ENCODE data around the gene ZFP69B.
A peak's percentile ranks its signal among the peaks of the same experiment; 100 is the strongest.

Gene ZFP69B

GRCh38 chr1:40411294-40411693, 39.0 kb upstream of the ZFP69B start:
- FAIRE-seq, result no peak
- no peak for DNase-seq (ENCODE audit: insufficient read length, low spot score)
- TF ChIP-seq CTCF (IDR thresholded peaks at IDR 0.05; ENCODE audit: insufficient read depth, missing control alignments), result no peak

GRCh38 chr1:40411843-40412242, 38.4 kb upstream of the ZFP69B start:
- no peak for FAIRE-seq
- DNase-seq (ENCODE audit: insufficient read length, low spot score), result no peak
- TF ChIP-seq CTCF (IDR thresholded peaks at IDR 0.05; ENCODE audit: insufficient read depth, missing control alignments), result no peak

- DNase-seq (ENCODE audit: insufficient read length, low spot score) (no peak), FAIRE-seq (no peak)
- TF ChIP-seq CTCF (IDR thresholded peaks at IDR 0.05; ENCODE audit: insufficient read depth, missing control alignments), result no peak
These were observed 36.6 kb upstream of the ZFP69B start for GRCh38 chr1:40413527-40414252.

- no peak for TF ChIP-seq CTCF (IDR thresholded peaks at IDR 0.05; ENCODE audit: insufficient read depth, missing control alignments)
- FAIRE-seq (no peak), DNase-seq (ENCODE audit: insufficient read length, low spot score) (peak; percentile 21)
These were observed 35.9 kb upstream of the ZFP69B start for GRCh38 chr1:40414331-40414730.

GRCh38 chr1:40416709-40417108, 33.6 kb upstream of the ZFP69B start:
- DNase-seq (ENCODE audit: insufficient read length, low spot score) (no peak), FAIRE-seq (no peak)
- TF ChIP-seq CTCF (IDR thresholded peaks at IDR 0.05; ENCODE audit: insufficient read depth, missing control alignments), result no peak

DNA sequence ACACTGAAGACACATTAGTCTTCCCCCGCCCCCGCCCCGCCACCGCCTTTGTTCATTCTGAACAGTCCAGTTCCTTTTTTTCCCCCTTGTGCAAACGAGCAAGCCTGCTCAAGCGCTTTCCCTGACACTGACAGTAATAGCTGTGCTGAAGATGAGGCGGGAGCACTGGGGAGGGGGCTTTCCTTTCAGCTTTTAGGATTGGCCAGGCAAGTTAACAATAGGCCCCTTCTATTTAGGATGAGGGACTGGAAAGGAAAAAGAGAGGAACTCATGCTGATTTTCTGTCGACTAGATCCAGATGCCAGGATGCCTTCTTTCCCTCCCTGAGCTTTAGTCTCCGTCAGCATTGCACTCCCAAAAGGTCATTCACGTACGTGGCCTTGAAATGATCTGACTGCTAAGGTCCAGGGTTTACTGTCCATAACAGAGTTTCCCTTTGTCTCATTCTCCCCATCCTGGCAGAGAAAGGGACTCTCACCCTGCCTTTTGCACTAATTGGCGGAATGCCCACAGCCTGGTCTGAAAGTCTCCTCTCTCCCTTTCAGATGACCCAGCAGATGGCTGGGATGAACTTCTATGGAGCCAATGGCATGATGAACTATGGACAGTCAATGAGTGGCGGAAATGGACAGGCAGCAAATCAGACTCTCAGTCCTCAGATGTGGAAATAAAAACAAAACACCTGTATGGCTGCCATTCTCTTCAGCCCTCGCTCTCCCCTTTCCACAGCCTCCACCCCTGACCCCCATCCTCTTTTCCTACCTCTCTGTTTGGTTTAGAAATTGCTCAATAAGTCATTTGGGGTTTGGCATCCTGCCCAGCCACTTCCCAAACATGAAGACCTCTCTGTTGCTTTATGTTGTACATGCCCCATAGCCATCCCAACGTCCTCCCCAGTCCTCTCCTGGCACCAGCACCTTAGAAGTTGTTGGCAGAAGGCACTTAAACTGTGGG, 28.6 kb upstream of the ZFP69B start:
- FAIRE-seq (no peak), DNase-seq (ENCODE audit: insufficient read length, low spot score) (no peak)
- no peak for TF ChIP-seq CTCF (IDR thresholded peaks at IDR 0.05; ENCODE audit: insufficient read depth, missing control alignments)

Data from D721Med (cell line).